ENCODE results near the gene DNAJC5. TPM values are rescaled to one million over a fixed set of nuclear protein-coding genes. Genes with fewer than 3 reads are reported as not detected.
A peak's percentile ranks its signal among the peaks of the same experiment; 100 is the strongest.
"Not testable (repeated sequence)": the region's sequence is repeated elsewhere in the genome, so short reads cannot be mapped to it uniquely, and the experiment has no call there.

DNAJC5 gene
- total and polyA plus RNA-seq, 4 donors, result 25.1 to 64.5 (median 37.3) TPM

DNA sequence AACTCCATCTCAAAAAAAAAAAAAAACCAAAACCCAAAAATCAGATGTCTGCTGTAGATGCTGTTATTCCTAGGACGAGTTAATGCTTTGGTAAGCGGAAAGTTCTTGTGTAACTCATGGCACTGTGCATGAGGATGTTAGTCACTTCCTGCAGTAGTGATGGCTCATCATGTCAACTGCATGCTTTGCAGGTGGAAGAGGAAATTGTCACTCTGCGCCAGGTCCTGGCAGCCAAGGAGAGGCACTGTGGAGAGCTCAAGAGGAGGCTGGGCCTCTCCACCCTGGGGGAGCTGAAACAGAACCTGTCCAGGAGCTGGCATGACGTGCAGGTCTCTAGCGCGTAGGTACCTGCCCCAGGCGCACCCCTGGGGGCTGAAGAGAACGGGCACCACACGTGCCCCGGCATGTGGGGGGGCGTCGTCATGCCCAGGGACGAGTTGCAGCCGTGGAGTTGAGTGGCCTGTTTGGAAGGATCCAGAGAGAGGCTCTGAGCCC is 21.4 kb upstream of the DNAJC5 start:
- DNase-seq (peak in 2 of 3 donors; percentile 52 to 53), ATAC-seq (ENCODE audit: insufficient read depth, low FRiP score) (peak; percentile 61)
- Histone ChIP-seq H3K27ac (ENCODE audit: low read depth in 1 of 2, low read length in 1 of 2) (peak overlapping the region in 1 of 2 donors; percentile 68), H3K4me3 (no peak overlapping the region), H3K9me3 (ENCODE audit: control insufficient read depth in 4 of 4, insufficient read depth in 3 of 4, low read length in 3 of 4) (no peaks in the 10 kb centered on the region), H3K4me1 (ENCODE audit: control insufficient read depth in 5 of 5, insufficient read depth in 5 of 5, low read length in 5 of 5) (peaks cover 0 to 3% (median 0%) of the 10 kb centered on the region in 5 donors), H3K36me3 (ENCODE audit: control insufficient read depth in 4 of 4, insufficient read depth in 4 of 4, low read length in 4 of 4) (peaks cover 28 to 54% (median 33%) of the 10 kb centered on the region in 4 donors), H3K9ac (ENCODE audit: insufficient read depth in 1 of 2, low read length in 2 of 2) (no peak overlapping the region), H3K27me3 (ENCODE audit: control insufficient read depth in 3 of 3, insufficient read depth in 3 of 3, low read length in 2 of 3) (no peaks in the 10 kb centered on the region)
- TF ChIP-seq, protein P1, sequence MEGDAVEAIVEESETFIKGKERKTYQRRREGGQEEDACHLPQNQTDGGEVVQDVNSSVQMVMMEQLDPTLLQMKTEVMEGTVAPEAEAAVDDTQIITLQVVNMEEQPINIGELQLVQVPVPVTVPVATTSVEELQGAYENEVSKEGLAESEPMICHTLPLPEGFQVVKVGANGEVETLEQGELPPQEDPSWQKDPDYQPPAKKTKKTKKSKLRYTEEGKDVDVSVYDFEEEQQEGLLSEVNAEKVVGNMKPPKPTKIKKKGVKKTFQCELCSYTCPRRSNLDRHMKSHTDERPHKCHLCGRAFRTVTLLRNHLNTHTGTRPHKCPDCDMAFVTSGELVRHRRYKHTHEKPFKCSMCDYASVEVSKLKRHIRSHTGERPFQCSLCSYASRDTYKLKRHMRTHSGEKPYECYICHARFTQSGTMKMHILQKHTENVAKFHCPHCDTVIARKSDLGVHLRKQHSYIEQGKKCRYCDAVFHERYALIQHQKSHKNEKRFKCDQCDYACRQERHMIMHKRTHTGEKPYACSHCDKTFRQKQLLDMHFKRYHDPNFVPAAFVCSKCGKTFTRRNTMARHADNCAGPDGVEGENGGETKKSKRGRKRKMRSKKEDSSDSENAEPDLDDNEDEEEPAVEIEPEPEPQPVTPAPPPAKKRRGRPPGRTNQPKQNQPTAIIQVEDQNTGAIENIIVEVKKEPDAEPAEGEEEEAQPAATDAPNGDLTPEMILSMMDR (IDR thresholded peaks at IDR 0.05; ENCODE audit: control extremely low read depth, extremely low read depth), result no peak
- WGBS, 2 donors, result 56 to 68% methylated on average over 14 of the region's 14 CpGs

DNA sequence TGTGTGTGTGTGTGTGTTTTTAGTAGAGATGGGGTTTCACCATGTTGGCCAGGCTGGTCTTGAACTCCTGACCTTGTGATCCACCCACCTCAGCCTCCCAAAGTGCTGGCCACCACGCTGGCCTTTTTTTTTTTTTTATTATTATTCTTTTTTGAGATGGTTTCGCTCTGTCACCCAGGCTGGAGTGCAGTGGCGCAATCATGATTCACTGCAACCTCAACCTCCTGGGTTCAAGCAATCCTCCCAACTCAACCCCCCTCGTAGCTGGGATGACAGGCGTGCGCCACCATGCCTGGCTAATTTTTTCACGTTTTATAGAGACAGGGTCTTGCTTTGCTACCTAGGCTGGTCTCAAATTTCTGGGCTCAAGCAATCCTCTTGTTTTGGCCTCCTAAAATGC is 20.7 kb upstream of the DNAJC5 start:
- H3K4me3 ChIP-seq; H3K27ac ChIP-seq (ENCODE audit: low read depth in 1 of 2, low read length in 1 of 2); H3K27me3 ChIP-seq (ENCODE audit: control insufficient read depth in 3 of 3, insufficient read depth in 3 of 3, low read length in 2 of 3); H3K9ac ChIP-seq (ENCODE audit: insufficient read depth in 1 of 2, low read length in 2 of 2); DNase-seq; ATAC-seq (ENCODE audit: insufficient read depth, low FRiP score); H3K9me3 ChIP-seq (ENCODE audit: control insufficient read depth in 4 of 4, insufficient read depth in 3 of 4, low read length in 3 of 4); H3K4me1 ChIP-seq (ENCODE audit: control insufficient read depth in 5 of 5, insufficient read depth in 5 of 5, low read length in 5 of 5): not testable (repeated sequence)
- H3K36me3 ChIP-seq (ENCODE audit: control insufficient read depth in 4 of 4, insufficient read depth in 4 of 4, low read length in 4 of 4), result peaks cover 26 to 54% (median 28%) of the 10 kb centered on the region in 4 donors
- WGBS, 2 donors, result 65 to 77% methylated on average over 7 of the region's 7 CpGs

DNA sequence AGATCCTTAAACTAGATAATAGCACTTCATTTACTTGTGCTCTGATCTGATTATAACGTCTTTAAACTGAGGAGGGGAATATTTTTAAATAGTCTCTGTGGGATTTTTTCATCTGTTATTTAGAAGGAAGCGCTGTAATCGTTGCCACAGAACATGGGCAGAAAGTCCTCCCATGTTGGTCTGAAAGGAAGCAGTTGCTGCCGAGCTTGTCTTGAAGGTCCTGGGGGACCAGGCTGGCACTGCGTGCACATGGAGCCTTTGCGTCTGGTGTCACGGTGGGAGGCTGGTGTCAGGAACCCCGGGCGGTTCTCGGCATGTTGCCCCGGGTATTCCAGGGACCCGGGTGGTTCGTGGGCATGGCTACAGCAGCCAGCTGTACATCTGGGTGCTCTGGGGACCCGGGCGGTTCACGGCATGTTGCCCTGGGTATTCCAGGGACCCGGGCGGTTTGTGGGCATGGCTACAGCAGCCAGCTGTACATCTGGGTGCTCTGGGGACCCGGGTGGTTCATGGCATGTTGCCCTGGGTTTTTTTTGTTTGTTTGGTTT is 18.4 kb upstream of the DNAJC5 start:
- Histone ChIP-seq H3K9ac (ENCODE audit: insufficient read depth in 1 of 2, low read length in 2 of 2) (no peak overlapping the region), H3K4me1 (ENCODE audit: control insufficient read depth in 5 of 5, insufficient read depth in 5 of 5, low read length in 5 of 5) (peaks cover 0 to 3% (median 0%) of the 10 kb centered on the region in 5 donors), H3K27ac (ENCODE audit: low read depth in 1 of 2, low read length in 1 of 2) (no peak overlapping the region), H3K27me3 (ENCODE audit: control insufficient read depth in 3 of 3, insufficient read depth in 3 of 3, low read length in 2 of 3) (no peaks in the 10 kb centered on the region), H3K9me3 (ENCODE audit: control insufficient read depth in 4 of 4, insufficient read depth in 3 of 4, low read length in 3 of 4) (no peaks in the 10 kb centered on the region), H3K36me3 (ENCODE audit: control insufficient read depth in 4 of 4, insufficient read depth in 4 of 4, low read length in 4 of 4) (peaks cover 23 to 51% (median 27%) of the 10 kb centered on the region in 4 donors), H3K4me3 (no peak overlapping the region)
- ATAC-seq (ENCODE audit: insufficient read depth, low FRiP score), result no peak
- no peak for DNase-seq
- WGBS, 2 donors, result 91 to 94% methylated on average over 19 of the region's 19 CpGs
- TF ChIP-seq, protein P1 (IDR thresholded peaks at IDR 0.05; ENCODE audit: control extremely low read depth, extremely low read depth), result no peak

DNA sequence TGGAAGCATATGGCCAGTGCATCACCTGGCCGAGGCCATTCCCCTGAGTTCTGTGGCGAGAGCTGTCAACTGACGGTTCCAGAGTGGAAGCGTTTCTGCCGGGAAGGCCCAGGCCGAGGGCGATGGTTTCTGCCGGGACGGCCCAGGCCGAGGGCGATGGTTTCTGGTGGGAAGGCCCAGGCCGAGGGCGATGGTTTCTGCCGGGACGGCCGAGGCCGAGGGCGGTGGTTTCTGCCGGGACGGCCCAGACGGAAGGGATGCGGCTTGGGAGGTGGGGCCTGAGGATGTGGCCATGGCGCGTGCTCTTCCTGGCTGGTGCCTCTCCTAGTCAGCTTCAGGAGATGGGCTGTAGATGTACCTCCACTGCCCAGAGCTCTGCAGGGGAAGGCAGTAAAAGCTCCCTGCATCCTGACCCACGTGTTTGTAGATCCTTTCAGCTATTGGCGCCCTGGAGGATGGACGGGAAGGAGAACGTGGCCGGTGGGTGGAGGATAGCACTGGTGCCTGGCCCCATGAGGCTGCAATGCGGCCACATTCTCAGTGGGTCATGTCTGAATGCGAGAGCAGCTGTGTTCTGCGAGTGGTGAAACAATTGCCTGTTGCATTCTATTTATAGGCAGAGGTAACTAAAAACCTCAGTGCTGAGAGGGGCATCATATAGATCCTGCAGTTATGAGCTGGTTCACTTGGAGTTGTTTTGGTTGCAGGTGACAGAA is 17.0 kb upstream of the DNAJC5 start:
- Histone ChIP-seq H3K27me3 (ENCODE audit: control insufficient read depth in 3 of 3, insufficient read depth in 3 of 3, low read length in 2 of 3) (no peaks in the 10 kb centered on the region), H3K4me3 (no peak overlapping the region), H3K9ac (ENCODE audit: insufficient read depth in 1 of 2, low read length in 2 of 2) (no peak overlapping the region), H3K36me3 (ENCODE audit: control insufficient read depth in 4 of 4, insufficient read depth in 4 of 4, low read length in 4 of 4) (peaks cover 20 to 59% (median 29%) of the 10 kb centered on the region in 4 donors), H3K27ac (ENCODE audit: low read depth in 1 of 2, low read length in 1 of 2) (no peak overlapping the region), H3K4me1 (ENCODE audit: control insufficient read depth in 5 of 5, insufficient read depth in 5 of 5, low read length in 5 of 5) (peaks cover 0 to 3% (median 0%) of the 10 kb centered on the region in 5 donors), H3K9me3 (ENCODE audit: control insufficient read depth in 4 of 4, insufficient read depth in 3 of 4, low read length in 3 of 4) (no peaks in the 10 kb centered on the region)
- TF ChIP-seq, protein P1 (IDR thresholded peaks at IDR 0.05; ENCODE audit: control extremely low read depth, extremely low read depth), result no peak
- 76 to 90% methylated on average over 32 of the region's 32 CpGs for WGBS, 2 donors
- DNase-seq (no peak), ATAC-seq (ENCODE audit: insufficient read depth, low FRiP score) (no peak)
